NCI-H1930 (cell line): ENCODE measurements around the gene CLASP1.
"Not testable (repeated sequence)": the region's sequence is repeated elsewhere in the genome, so short reads cannot be mapped to it uniquely, and the experiment has no call there.

Source experiments
- DNase-seq, 2 experiments: peaks; one replicate each; lab custom pipeline; 2025; lab: John Stamatoyannopoulos, UW

Gene CLASP1

GRCh38 chr2:121649149-121649595, at the start of gene CLASP1:
CLASP1 (minus strand) TSS chr2:121649462; CDS start chr2:121605895, 43,567 bp downstream.
- peak; percentile 29 to 62 for DNase-seq

GRCh38 chr2:121698318-121698930, 49.2 kb upstream of the CLASP1 start:
- DNase-seq, result no peak

GRCh38 chr2:121697108-121697631, 47.9 kb upstream of the CLASP1 start:
- DNase-seq, result no peak

- DNase-seq, result no peak
Observed at GRCh38 chr2:121696410-121696930, 47.2 kb upstream of the CLASP1 start.

DNA sequence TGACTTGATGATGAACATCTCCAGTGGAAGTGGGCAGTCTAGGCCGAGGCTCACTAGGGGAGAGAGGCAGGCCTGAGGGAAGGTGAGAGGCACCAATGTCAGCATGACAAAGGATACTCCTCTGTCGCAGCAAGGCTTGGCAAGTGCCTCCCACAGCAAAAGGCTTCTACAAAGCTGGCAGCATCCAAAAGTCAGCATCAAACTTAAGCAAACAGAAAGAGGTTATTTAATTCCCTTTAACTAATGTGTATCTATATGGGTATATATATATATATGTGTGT, 45.8 kb upstream of the CLASP1 start:
- no peak for DNase-seq

GRCh38 chr2:121694398-121695170, 45.3 kb upstream of the CLASP1 start:
- DNase-seq, result no peak

DNA sequence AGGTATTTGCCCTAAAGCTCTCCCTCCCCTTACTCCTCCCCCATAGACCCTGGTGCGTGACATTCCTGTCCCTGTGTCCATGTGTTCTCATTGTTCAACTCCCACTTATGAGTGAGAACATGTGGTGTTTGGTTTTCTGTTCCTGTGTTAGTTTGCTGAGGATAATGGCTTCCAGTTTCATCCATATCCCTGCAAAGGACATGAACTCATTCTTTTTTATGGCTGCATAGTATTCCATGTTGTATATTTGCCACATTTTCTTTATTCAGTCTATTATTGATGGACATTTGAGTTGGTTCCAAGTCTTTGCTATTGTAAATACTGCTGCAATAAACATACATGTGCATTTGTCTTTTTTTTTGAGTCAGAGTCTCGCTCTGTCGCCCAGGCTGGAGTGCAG, 41.3 kb upstream of the CLASP1 start:
- DNase-seq, result not testable (repeated sequence)

DNA sequence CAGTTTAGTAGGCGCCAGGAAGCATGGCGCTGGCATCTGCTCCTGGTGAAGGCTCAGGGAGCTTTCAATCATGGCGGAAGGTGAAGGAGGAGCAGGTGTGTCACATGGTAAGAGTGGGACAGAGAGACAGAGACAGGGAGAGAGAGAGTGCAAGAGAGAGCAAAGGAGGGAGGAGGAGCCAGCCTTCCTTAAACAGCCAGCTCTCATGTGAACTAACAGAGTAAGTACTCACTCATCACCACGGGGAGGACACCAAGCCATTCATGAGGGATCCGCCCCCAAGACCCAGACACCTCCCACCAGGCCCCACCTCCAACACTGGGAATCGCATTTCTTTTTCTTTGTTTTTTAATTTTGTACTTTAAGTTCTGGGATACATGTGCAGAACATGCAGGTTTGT, 40.8 kb upstream of the CLASP1 start:
- DNase-seq, result no peak

DNA sequence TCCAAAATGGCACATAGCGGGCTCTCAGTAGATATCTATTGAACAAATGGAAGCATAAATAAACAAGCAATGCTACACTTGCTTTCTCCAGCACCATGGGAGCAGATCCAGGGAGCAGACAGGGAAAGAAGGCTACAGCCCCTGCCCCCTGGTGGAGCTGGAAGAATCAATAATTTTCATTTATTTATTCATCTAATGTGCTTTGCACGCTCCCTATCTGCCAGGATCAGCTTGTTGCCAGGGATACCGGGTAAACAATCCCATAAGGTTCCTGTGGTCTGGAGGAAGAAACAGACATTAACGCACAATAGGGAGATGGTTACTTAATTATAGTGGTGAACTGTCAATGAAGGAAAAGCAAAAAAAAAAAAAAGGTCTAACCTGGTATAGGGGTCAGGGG, 40.1 kb upstream of the CLASP1 start:
- peak in 1 of 2 experiments; percentile 4 for DNase-seq

- no peak for DNase-seq
Observed at GRCh38 chr2:121688820-121689219, 39.6 kb upstream of the CLASP1 start.

DNA sequence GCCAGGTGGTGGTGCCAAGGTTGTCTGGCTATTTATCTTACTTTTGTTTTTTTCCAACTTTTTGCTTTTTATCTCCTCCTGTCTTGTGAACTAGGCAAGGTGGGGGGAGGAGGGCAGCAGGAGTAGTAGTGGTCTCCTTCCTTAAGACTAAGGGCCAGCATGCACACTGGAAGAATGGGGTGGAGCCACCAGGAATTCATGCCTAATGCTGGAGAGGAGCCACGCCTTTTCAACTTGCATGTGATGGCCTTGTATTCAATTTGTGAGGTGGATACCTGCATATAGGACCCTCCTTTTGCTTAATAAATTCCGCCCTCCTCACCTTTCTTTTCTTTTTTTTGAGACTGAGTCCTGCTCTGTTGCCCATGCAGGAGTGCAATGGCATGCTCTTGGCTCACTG, 37.6 kb upstream of the CLASP1 start:
- no peak for DNase-seq

GRCh38 chr2:121686218-121686617, 37.0 kb upstream of the CLASP1 start:
- no peak for DNase-seq

GRCh38 chr2:121682396-121683298, 33.4 kb upstream of the CLASP1 start:
- no peak for DNase-seq

DNA sequence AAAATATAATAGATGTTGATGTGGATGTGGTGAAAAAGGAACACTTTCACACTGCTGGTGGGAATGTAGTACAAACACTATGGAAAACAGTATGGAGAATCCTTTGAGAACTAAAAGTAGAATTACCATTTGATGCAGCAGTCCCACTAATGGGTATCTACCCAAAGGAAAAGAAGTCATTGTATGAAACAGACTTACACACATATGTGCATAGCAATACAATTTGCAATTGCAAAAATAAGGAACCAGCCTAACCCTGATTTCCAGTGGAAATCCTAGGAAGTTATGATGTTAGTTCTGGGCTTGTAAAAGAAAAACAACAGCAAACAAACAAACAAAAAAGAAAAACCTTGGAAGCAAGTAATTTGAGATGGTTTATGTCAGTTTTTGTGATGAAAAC, 28.6 kb upstream of the CLASP1 start:
- DNase-seq, result no peak

- not testable (repeated sequence) for DNase-seq
Observed at GRCh38 chr2:121671621-121672020, 22.4 kb upstream of the CLASP1 start.

DNA sequence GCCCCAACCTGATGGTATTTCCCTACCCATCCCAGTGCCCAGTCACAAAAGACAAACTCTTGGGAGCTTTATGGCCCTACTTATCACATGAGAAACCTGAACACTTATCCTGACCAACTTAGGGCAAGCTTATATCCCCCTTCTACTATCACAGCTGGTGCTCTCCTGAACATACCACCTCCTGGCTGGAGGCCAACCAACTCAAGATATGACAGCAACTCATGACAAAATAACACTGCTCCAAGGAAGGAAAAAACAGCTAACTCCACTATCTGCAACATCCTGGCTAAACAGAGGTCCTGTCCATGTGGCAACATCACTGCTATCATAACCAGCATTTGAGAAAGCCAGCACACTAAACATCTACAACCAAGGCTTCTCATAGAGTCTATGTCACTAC, 20.9 kb upstream of the CLASP1 start:
- no peak for DNase-seq

DNA sequence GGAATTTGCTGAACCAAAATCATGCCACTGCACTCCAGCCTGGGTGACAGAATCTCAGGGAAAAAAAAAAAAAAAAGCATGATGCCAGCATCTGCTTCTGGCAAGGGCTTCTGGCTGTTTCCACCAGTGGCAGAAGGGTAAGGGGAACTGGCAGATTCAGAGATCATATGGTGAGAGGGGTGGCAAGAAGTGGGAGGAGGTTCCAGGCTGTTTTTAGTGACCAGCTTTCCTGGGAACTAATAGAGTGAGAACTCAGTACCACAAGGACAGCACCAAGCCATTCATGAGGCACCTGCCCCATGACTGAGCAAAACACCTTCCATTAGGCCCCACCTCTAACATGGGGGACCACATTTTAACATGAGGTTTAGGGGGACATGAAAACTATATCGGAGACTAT, 18.4 kb upstream of the CLASP1 start:
- DNase-seq, result no peak

DNA sequence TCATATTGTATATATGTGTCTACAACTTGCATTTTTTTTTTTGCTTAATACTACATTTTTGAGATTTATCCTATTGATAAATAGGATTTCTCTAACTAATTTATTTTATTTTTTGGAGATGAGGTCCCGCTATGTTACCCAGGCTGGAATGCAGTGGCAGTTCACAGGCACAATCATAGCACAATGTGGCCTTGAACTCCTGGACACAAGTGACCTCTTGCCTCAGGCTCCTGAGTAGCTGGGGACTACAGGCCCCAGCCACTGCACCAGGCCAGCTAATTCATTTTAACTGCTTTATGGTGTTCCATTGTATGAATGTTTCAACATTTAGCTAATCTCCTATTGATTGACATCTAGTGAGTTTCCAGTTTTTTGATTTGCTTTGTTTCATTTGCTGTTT, 16.8 kb upstream of the CLASP1 start:
- DNase-seq, result no peak

- no peak for DNase-seq
Observed at GRCh38 chr2:121665504-121665903, 16.2 kb upstream of the CLASP1 start.

DNA sequence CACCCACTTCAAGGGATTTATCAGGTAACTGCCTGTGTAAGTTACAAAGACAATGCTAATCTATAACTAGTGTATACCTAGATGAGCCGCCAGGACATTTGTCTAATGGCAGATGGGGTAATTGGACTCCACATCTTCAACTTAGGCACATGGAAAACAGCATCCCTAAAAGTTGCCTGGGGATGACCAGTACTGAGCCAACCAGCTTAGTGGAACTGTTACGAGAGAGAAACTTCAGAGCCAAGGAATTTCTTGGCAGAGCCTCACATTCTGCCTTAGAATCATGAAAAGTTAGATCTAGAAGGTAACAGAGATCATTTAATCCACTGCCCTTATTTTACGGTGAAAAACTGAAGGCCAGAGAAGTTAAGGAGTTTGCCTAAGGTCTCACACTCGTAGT, 15.5 kb upstream of the CLASP1 start:
- DNase-seq, result no peak

- no peak for DNase-seq
Observed at GRCh38 chr2:121664086-121664485, 14.8 kb upstream of the CLASP1 start.

- no peak for DNase-seq
Observed at GRCh38 chr2:121663434-121663833, 14.2 kb upstream of the CLASP1 start.
